ENCODE results near the gene MORN2. TPM values are rescaled to one million over a fixed set of nuclear protein-coding genes. Genes with fewer than 3 reads are reported as not detected.
A peak's percentile ranks its signal among the peaks of the same experiment; 100 is the strongest.

Gene MORN2
- total and polyA plus RNA-seq, 9 of the 15 experiments (the other 6 are each of a cell fraction or from before 2014, with no cell fraction given) = 10.4 to 39.5 (median 20.8) TPM

DNA sequence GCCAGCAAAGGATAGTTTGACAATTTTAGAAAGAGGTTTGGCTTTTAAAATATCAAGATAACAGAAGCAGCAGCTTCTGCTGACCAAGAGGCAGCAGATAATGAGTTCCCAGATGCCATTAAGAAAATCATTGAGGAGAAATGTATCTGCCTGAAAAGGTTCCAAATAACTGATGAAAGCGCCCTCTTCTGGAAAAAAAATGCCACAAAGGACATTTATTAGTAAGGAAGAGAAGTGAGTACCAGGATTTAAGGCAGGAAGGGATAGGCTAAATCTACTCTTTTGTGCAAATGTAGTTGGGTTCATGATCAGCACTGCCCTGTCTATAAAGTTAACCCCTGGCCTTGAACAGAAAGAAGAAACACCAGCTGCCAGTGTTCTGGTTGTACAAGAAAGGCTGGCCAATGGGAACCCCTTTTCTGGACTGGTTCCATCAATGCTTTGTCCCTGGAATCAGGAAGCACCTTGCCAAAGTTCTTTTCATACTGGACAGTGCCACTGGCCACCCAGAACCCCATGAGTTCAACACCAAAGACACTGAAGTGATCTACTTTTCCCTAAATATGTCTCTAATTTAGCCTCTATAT lies 40.7 kb upstream of the MORN2 start:
- BruUV-seq (replicated peaks) = no TSS peak
- Histone ChIP-seq H2AFZ (ENCODE audit: low read depth, low read length) (no peak overlapping the region), H3K27ac (ENCODE audit: extremely low read depth, low read depth, low read length) (no peak overlapping the region), H3K27me3 (ENCODE audit: control insufficient read depth in 2 of 2, insufficient read depth in 2 of 2, low read length in 2 of 2) (no peaks in the 10 kb centered on the region), H3K9me1 (ENCODE audit: control insufficient read depth, insufficient read depth, low read length) (no peaks in the 10 kb centered on the region), H3K4me3 (no peak overlapping the region), H3K4me2 (ENCODE audit: insufficient read depth, low read length) (no peak overlapping the region), H3K9me3 (replicated peaks; ENCODE audit: control insufficient read depth, insufficient read depth, low read depth, low read length) (no peaks in the 10 kb centered on the region), H4K20me1 (replicated peaks; ENCODE audit: control insufficient read depth, insufficient read depth, low read length) (no peaks in the 10 kb centered on the region), H3K9ac (ENCODE audit: insufficient read depth in 1 of 2, low read depth in 2 of 2, low read length in 2 of 2) (no peak overlapping the region), H3K36me3 (ENCODE audit: control insufficient read depth, insufficient read depth, low read length) (peaks cover 19% of the 10 kb centered on the region; the same call in 2 of the 3 replicates), H3K79me2 (ENCODE audit: control insufficient read depth, insufficient read depth, low read length) (no peaks in the 10 kb centered on the region), H3K4me1 (replicated peaks in 1 of 2; ENCODE audit: control insufficient read depth in 2 of 2, insufficient read depth in 2 of 2, low read length in 2 of 2) (no peaks in the 10 kb centered on the region)
- 13% methylated on average over 1 of the region's 1 CpG for WGBS (ENCODE audit: insufficient coverage, low coverage, missing lambda C conversion rate)
- intact Hi-C loops (cut with micrococcal nuclease) = loop anchor here (2.0 to 5.0 kb wide), 2 partner anchors 84 to 298 kb away; partner anchors contain the start of gene SRSF7
- peak; percentile 72 for FAIRE-seq
- CTCF ChIA-PET (ENCODE audit: low intra/inter-chr PET ratio) = no interaction called here
- ATAC-seq = peak; percentile 76
- peak in 1 of 4 experiments; percentile 58 for DNase-seq (ENCODE audit: extremely low read depth in 1 of 4, low spot score in 3 of 4)
- POLR2A ChIA-PET = interaction anchor here (0.6 to 2.8 kb wide), 5 partner anchors 84 to 271 kb away, joined by 3 to 16 read pairs (median 4); partner anchors contain the start of gene SRSF7
- in situ Hi-C loops (cut with MboI) = no loop called here
- TF ChIP-seq, protein P1, sequence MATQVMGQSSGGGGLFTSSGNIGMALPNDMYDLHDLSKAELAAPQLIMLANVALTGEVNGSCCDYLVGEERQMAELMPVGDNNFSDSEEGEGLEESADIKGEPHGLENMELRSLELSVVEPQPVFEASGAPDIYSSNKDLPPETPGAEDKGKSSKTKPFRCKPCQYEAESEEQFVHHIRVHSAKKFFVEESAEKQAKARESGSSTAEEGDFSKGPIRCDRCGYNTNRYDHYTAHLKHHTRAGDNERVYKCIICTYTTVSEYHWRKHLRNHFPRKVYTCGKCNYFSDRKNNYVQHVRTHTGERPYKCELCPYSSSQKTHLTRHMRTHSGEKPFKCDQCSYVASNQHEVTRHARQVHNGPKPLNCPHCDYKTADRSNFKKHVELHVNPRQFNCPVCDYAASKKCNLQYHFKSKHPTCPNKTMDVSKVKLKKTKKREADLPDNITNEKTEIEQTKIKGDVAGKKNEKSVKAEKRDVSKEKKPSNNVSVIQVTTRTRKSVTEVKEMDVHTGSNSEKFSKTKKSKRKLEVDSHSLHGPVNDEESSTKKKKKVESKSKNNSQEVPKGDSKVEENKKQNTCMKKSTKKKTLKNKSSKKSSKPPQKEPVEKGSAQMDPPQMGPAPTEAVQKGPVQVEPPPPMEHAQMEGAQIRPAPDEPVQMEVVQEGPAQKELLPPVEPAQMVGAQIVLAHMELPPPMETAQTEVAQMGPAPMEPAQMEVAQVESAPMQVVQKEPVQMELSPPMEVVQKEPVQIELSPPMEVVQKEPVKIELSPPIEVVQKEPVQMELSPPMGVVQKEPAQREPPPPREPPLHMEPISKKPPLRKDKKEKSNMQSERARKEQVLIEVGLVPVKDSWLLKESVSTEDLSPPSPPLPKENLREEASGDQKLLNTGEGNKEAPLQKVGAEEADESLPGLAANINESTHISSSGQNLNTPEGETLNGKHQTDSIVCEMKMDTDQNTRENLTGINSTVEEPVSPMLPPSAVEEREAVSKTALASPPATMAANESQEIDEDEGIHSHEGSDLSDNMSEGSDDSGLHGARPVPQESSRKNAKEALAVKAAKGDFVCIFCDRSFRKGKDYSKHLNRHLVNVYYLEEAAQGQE (IDR thresholded peaks at IDR 0.05; ENCODE audit: borderline replicate concordance) = peak; percentile 38; the same call in 1 of the 2 replicates
- TF ChIP-seq, protein P1 (CRISPR knock-in tag; IDR thresholded peaks at IDR 0.05; ENCODE audit: low read depth) = no peak
- no peak for TF ChIP-seq CSDE1 (IDR thresholded peaks at IDR 0.05)
- TF ChIP-seq CHD2 (IDR thresholded peaks at IDR 0.05; ENCODE audit: low read depth, low read length) = no peak
- TF ChIP-seq JUND (IDR thresholded peaks at IDR 0.05; ENCODE audit: borderline replicate concordance, low read depth, low read length) = no peak
- TF ChIP-seq JUND (tag; IDR thresholded peaks at IDR 0.05; ENCODE audit: borderline replicate concordance, low read depth, low read length) = no peak
- TF ChIP-seq CTCF (IDR thresholded peaks at IDR 0.05 in 2 of 3, conservative IDR thresholded peaks at IDR 0.05 in 1 of 3; ENCODE audit: insufficient read depth in 2 of 3, low read depth in 1 of 3, low read length in 3 of 3) = peak; percentile 33 to 59 (median 43); a peak in 4 of 6 replicates
- TF ChIP-seq, protein P2, sequence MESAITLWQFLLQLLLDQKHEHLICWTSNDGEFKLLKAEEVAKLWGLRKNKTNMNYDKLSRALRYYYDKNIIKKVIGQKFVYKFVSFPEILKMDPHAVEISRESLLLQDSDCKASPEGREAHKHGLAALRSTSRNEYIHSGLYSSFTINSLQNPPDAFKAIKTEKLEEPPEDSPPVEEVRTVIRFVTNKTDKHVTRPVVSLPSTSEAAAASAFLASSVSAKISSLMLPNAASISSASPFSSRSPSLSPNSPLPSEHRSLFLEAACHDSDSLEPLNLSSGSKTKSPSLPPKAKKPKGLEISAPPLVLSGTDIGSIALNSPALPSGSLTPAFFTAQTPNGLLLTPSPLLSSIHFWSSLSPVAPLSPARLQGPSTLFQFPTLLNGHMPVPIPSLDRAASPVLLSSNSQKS (CRISPR knock-in tag; IDR thresholded peaks at IDR 0.05) = no peak
- TF ChIP-seq RAD21 (CRISPR knock-in tag; conservative IDR thresholded peaks at IDR 0.05 in 1 of 2, IDR thresholded peaks at IDR 0.05 in 1 of 2) = peak in 1 of 2 experiments; percentile 63; a peak in 2 of 4 replicates

Measured in K562 (cell line).